Measurements from ENCODE around the gene THSD7A. TPM values are rescaled to one million over a fixed set of nuclear protein-coding genes. Genes with fewer than 3 reads are reported as not detected.

The THSD7A gene
- total and polyA plus RNA-seq, 2 of the 8 experiments (the other 6 are each of a cell fraction or from before 2014, with no cell fraction given): 0.44 to 1.2 TPM

- Histone ChIP-seq H2BK20ac (ENCODE audit: low read length) (no peak overlapping the region), H3K4me1 (replicated peaks in 1 of 4; ENCODE audit: control insufficient read depth in 3 of 4, insufficient read depth in 4 of 4, low read length in 3 of 4) (no peaks in the 10 kb centered on the region), H2AK5ac (ENCODE audit: low read depth, low read length) (no peak overlapping the region), H2BK5ac (ENCODE audit: low read depth, low read length) (no peak overlapping the region), H4K8ac (ENCODE audit: extremely low read depth, insufficient read depth, low read length) (no peak overlapping the region), H3K4me2 (ENCODE audit: insufficient read depth in 1 of 2, low read depth in 2 of 2, low read length in 2 of 2) (no peak overlapping the region), H2BK120ac (replicated peaks; ENCODE audit: low read depth, low read length) (no peak overlapping the region), H3K27ac (ENCODE audit: low read depth, low read length) (no peak overlapping the region), H3K23ac (ENCODE audit: insufficient read length) (no peak overlapping the region), H3K18ac (ENCODE audit: extremely low read depth, low read length) (no peak overlapping the region), H3K4ac (replicated peaks; ENCODE audit: insufficient read length, low read depth, low read length) (no peak overlapping the region), H4K91ac (replicated peaks; ENCODE audit: insufficient read length, low read length) (no peak overlapping the region), H3K14ac (ENCODE audit: insufficient read length) (no peak overlapping the region), H4K20me1 (replicated peaks in 1 of 2; ENCODE audit: control insufficient read depth in 1 of 2, insufficient read depth in 2 of 2, low read length in 2 of 2) (no peaks in the 10 kb centered on the region), H3K23me2 (ENCODE audit: low read depth, low read length) (no peaks in the 10 kb centered on the region), H3K27me3 (replicated peaks in 1 of 4; ENCODE audit: control insufficient read depth in 3 of 4, extremely low read depth in 1 of 4, insufficient read depth in 3 of 4, low read length in 3 of 4) (no peaks in the 10 kb centered on the region), H3K79me1 (ENCODE audit: low read depth, low read length) (no peaks in the 10 kb centered on the region), H3K9me3 (ENCODE audit: insufficient read depth in 2 of 2, low read depth in 1 of 2, low read length in 1 of 2) (no peaks in the 10 kb centered on the region), H3K56ac (replicated peaks; ENCODE audit: insufficient read length, low read depth, low read length) (no peak overlapping the region), H2BK15ac (ENCODE audit: low read length) (no peak overlapping the region), H3K9ac (replicated peaks in 1 of 4; ENCODE audit: extremely low read depth in 1 of 4, low read depth in 3 of 4, low read length in 3 of 4) (no peak overlapping the region), H3K36me3 (ENCODE audit: control insufficient read depth in 2 of 4, insufficient read depth in 4 of 4, low read length in 3 of 4) (no peaks in the 10 kb centered on the region), H3K79me2 (ENCODE audit: control insufficient read depth in 1 of 2, insufficient read depth in 2 of 2, low read length in 2 of 2) (no peaks in the 10 kb centered on the region), H4K5ac (ENCODE audit: insufficient read length, low read depth, low read length) (no peak overlapping the region), H2AFZ (ENCODE audit: low read length) (no peak overlapping the region), H2BK12ac (ENCODE audit: low read depth, low read length) (no peak overlapping the region), H3K4me3 (ENCODE audit: extremely low read depth in 1 of 4, insufficient read depth in 2 of 4, low read depth in 3 of 4, low read length in 4 of 4) (no peak overlapping the region)
- DNase-seq (ENCODE audit: low read depth in 1 of 2, low spot score in 2 of 2) (no peak), FAIRE-seq (no peak)
- 81% methylated on average over 7 of the region's 7 CpGs; no CpG with 5 or more reads in 1 of the 2 experiments for WGBS, 2 experiments (ENCODE audit: extremely low coverage in 1 of 2, insufficient coverage in 1 of 2, insufficient read length in 1 of 2, insufficient replicate concordance in 2 of 2, low coverage in 1 of 2, low lambda C conversion rate in 2 of 2, missing lambda C conversion rate in 1 of 2)
- POLR2A ChIA-PET (ENCODE audit: partially characterized antibody): no interaction called here
- CTCF ChIA-PET (ENCODE audit: partially characterized antibody): interaction anchor here (1.1 kb wide), 1 partner anchor 53 kb away, joined by 3 read pairs; no protein-coding TSS in a partner anchor
- no peak for TF ChIP-seq RNF2 (IDR thresholded peaks at IDR 0.05; ENCODE audit: borderline replicate concordance, low read depth, low read length, missing control alignments, poor library complexity, severe bottlenecking)
- TF ChIP-seq BCL11A (IDR thresholded peaks at IDR 0.05; ENCODE audit: low read depth in 2 of 2, low read length in 2 of 2): no peak
- no peak for TF ChIP-seq HDAC6 (IDR thresholded peaks at IDR 0.05; ENCODE audit: low read depth, low read length)
- no peak for TF ChIP-seq EP300 (IDR thresholded peaks at IDR 0.05; ENCODE audit: borderline replicate concordance in 1 of 2, low read depth in 2 of 2, low read length in 2 of 2)
- no peak for TF ChIP-seq E2F6 (IDR thresholded peaks at IDR 0.05)
- no peak for TF ChIP-seq POLR2AphosphoS5 (IDR thresholded peaks at IDR 0.05; ENCODE audit: low read depth, low read length)
- TF ChIP-seq SIRT6 (IDR thresholded peaks at IDR 0.05; ENCODE audit: low read length): no peak
- no peak for TF ChIP-seq PHF8 (conservative IDR thresholded peaks at IDR 0.05; ENCODE audit: low read depth, low read length)
- no peak for TF ChIP-seq KDM5A (IDR thresholded peaks at IDR 0.05; ENCODE audit: low read length)
- no peak for TF ChIP-seq SP4 (IDR thresholded peaks at IDR 0.05; ENCODE audit: low read length)
- TF ChIP-seq CBX8 (IDR thresholded peaks at IDR 0.05; ENCODE audit: borderline replicate concordance, low read depth, low read length): no peak
Measured at GRCh38 chr7:11779864-11780674, 51.9 kb downstream of the THSD7A start.

All from H1 (cell line).